Esophagus muscularis mucosa (tissue), 4 donors: ENCODE data around the gene VAV1. TPM values are rescaled to one million over a fixed set of nuclear protein-coding genes. Genes with fewer than 3 reads are reported as not detected.
"Not testable (repeated sequence)": the region's sequence is repeated elsewhere in the genome, so short reads cannot be mapped to it uniquely, and the experiment has no call there.

ENCODE experiments used
- DNase-seq: peaks from one replicate; pipeline ENCODE4 v3.0.0-alpha.2; 2017; ENCODE audit errors: extremely low spot score
- H3K27ac ChIP-seq, 4 donors: fragments of 200-600 bp; sonication (generic); replicated peaks in 1 of 4; 1 replicate in 3 of 4; 2 replicates in 1 of 4; pipeline ENCODE4 v1.5.1; 2016 to 2019; ENCODE audit warnings: mild to moderate bottlenecking in 1 of 4
- H3K27me3 ChIP-seq, 4 donors: fragments of 200-600 bp; sonication (generic); one replicate each; pipeline versions ENCODE4 v1.5.1 to v1.6.0; 2016 to 2019
- H3K36me3 ChIP-seq, 4 donors: fragments of 200-600 bp; sonication (generic); one replicate each; pipeline ENCODE4 v1.5.1; 2016 to 2019
- H3K4me1 ChIP-seq, 4 donors: fragments of 200-600 bp; sonication (generic); one replicate each; pipeline ENCODE4 v1.5.1; 2016 to 2019
- H3K4me3 ChIP-seq, 4 donors: fragments of 200-600 bp; sonication (generic); 1 replicate in 2 of 4; 2 replicates in 2 of 4; pipeline ENCODE4 v1.5.1; 2016 to 2019; ENCODE audit warnings: mild to moderate bottlenecking in 4 of 4, moderate library complexity in 1 of 4
- H3K9me3 ChIP-seq, 4 donors: fragments of 200-600 bp; sonication (generic); 1 replicate in 3 of 4; 2 replicates in 1 of 4; pipeline ENCODE4 v1.5.1; 2016 to 2019
- CTCF ChIP-seq, 3 experiments: fragments of 200-600 bp in 2 of 3; fragments of 450-650 bp in 1 of 3; sonication (generic) in 2 of 3; IDR thresholded peaks; one replicate each; pipeline ENCODE4 v1.5.1; 2017 to 2019; ENCODE audit warnings: antibody characterized with exemption in 3 of 3, mild to moderate bottlenecking in 2 of 3, moderate library complexity in 1 of 3
- EP300 ChIP-seq: sonication (generic); formaldehyde crosslinking; IDR thresholded peaks from one replicate; pipeline ENCODE4 v1.6.1; 2017; ENCODE audit warnings: antibody characterized with exemption
- POLR2A ChIP-seq: fragments of 450-650 bp; IDR thresholded peaks from one replicate; pipeline ENCODE4 v1.6.1; 2017; ENCODE audit warnings: antibody characterized with exemption, moderate library complexity, mild to moderate bottlenecking, low read depth
- POLR2AphosphoS5 ChIP-seq, 2 donors: sonication (generic); formaldehyde crosslinking; IDR thresholded peaks; one replicate each; pipeline ENCODE4 v1.6.1; 2017; ENCODE audit warnings: antibody characterized with exemption in 2 of 2
- WGBS: methylation state at CpG from one replicate; pipeline ENCODE4 v1.1.5; 2018; 5-methylcytosine and 5-hydroxymethylcytosine counted together
- intact Hi-C: fragments of 100-400 bp; cut with DNase I; formaldehyde crosslinking; loops from one replicate; pipeline ENCODE4 v1.15.1; 2023
- total RNA-seq, 4 donors: library from RNA; depleted of rRNA; stranded (reverse); fragments of >200 nt; gene quantifications; one replicate each; pipeline versions ENCODE4 v1.1.0 to v1.2.1, GENCODE V29; 2016

The VAV1 gene
- total RNA-seq, 4 donors from 2014 or later = 2.9 to 8.0 (median 4.1) TPM

- peaks cover under 1% of the 10 kb centered on the region in 4 donors for H3K4me1 ChIP-seq
- H3K9me3 ChIP-seq = no peaks in the 10 kb centered on the region
- 6% methylated on average over 4 of the region's 4 CpGs for WGBS
- DNase-seq = no peak
- TF ChIP-seq POLR2A = no peak
- no peak for TF ChIP-seq POLR2AphosphoS5 (IDR thresholded peaks at IDR 0.05)
- no peak for TF ChIP-seq CTCF (IDR thresholded peaks at IDR 0.05)
- TF ChIP-seq EP300 = no peak
- H3K36me3 ChIP-seq = no peaks in the 10 kb centered on the region
- no peak overlapping the region for H3K4me3 ChIP-seq
- H3K27ac ChIP-seq = no peak overlapping the region
- intact Hi-C loops = no loop called here
- peaks cover 0 to 49% (median 5%) of the 10 kb centered on the region in 4 donors for H3K27me3 ChIP-seq
Measured at GRCh38 chr19:6868351-6868750, 95.8 kb downstream of the VAV1 start.

GRCh38 chr19:6869151-6869882, 96.8 kb downstream of the VAV1 start:
- H3K9me3 ChIP-seq, DNase-seq, H3K36me3 ChIP-seq, H3K4me1 ChIP-seq, H3K4me3 ChIP-seq, intact Hi-C loops, H3K27ac ChIP-seq: not testable (repeated sequence)
- peaks cover 0 to 42% (median 2%) of the 10 kb centered on the region in 4 donors for H3K27me3 ChIP-seq
- WGBS = 88% methylated on average over 22 of the region's 22 CpGs

GRCh38 chr19:6873708-6874431, 101.4 kb downstream of the VAV1 start:
- TF ChIP-seq CTCF (IDR thresholded peaks at IDR 0.05) = no peak
- no peak for TF ChIP-seq EP300
- TF ChIP-seq POLR2A = no peak
- TF ChIP-seq POLR2AphosphoS5 (IDR thresholded peaks at IDR 0.05) = no peak
- intact Hi-C loops = no loop called here
- Histone ChIP-seq H3K36me3 (no peaks in the 10 kb centered on the region), H3K27ac (no peak overlapping the region), H3K4me1 (no peaks in the 10 kb centered on the region), H3K9me3 (peaks cover 0 to 3% (median 2%) of the 10 kb centered on the region in 4 donors), H3K27me3 (peaks cover 0 to 42% (median 0%) of the 10 kb centered on the region in 4 donors), H3K4me3 (no peak overlapping the region)
- no peak for DNase-seq
- WGBS = 90% methylated on average over 10 of the region's 10 CpGs

- TF ChIP-seq EP300 (no peak), POLR2AphosphoS5 (IDR thresholded peaks at IDR 0.05) (no peak)
- 85% methylated on average over 2 of the region's 2 CpGs for WGBS
- H3K27ac ChIP-seq = no peak overlapping the region
- peaks cover 0 to 43% (median 0%) of the 10 kb centered on the region in 4 donors for H3K27me3 ChIP-seq
- peaks cover 0 to 12% (median 11%) of the 10 kb centered on the region in 4 donors for H3K9me3 ChIP-seq
- intact Hi-C loops = no loop called here
- H3K4me1 ChIP-seq = no peaks in the 10 kb centered on the region
- no peaks in the 10 kb centered on the region for H3K36me3 ChIP-seq
- no peak overlapping the region for H3K4me3 ChIP-seq
- no peak for DNase-seq
Measured at GRCh38 chr19:6875218-6875617, 102.7 kb downstream of the VAV1 start.

GRCh38 chr19:6876748-6877147, 104.2 kb downstream of the VAV1 start:
- Histone ChIP-seq H3K4me3 (no peak overlapping the region), H3K27ac (no peak overlapping the region), H3K9me3 (peaks cover 0 to 12% (median 11%) of the 10 kb centered on the region in 4 donors), H3K36me3 (no peaks in the 10 kb centered on the region), H3K27me3 (peaks cover 0 to 44% (median 0%) of the 10 kb centered on the region in 4 donors), H3K4me1 (no peaks in the 10 kb centered on the region)
- WGBS = 65% methylated on average over 7 of the region's 7 CpGs
- intact Hi-C loops = no loop called here
- DNase-seq = no peak
- TF ChIP-seq POLR2AphosphoS5 (IDR thresholded peaks at IDR 0.05) (no peak), CTCF (IDR thresholded peaks at IDR 0.05) (no peak)
